Osteocyte (in vitro differentiated cells): Measurements from ENCODE around the gene PRDM2. TPM values are rescaled to one million over a fixed set of nuclear protein-coding genes. Genes with fewer than 3 reads are reported as not detected.

Experiments used
- DNase-seq: peaks from one replicate; pipeline ENCODE4 v3.0.0; 2021; ENCODE audit warnings: mixed read lengths; ENCODE audit not compliant: unreplicated experiment; ENCODE audit errors: extremely low spot score
- H3K27ac Mint-ChIP-seq: one replicate; pipeline ENCODE4 v1.8.0; 2021; ENCODE audit warnings: mild to moderate bottlenecking, mixed read lengths; ENCODE audit not compliant: unreplicated experiment
- H3K27me3 Mint-ChIP-seq: one replicate; pipeline ENCODE4 v1.8.0; 2021; ENCODE audit warnings: mixed read lengths; ENCODE audit not compliant: unreplicated experiment
- H3K36me3 Mint-ChIP-seq: one replicate; pipeline ENCODE4 v1.8.0; 2021; ENCODE audit warnings: mixed read lengths; ENCODE audit not compliant: unreplicated experiment
- H3K4me1 Mint-ChIP-seq: one replicate; pipeline ENCODE4 v1.8.0; 2021; ENCODE audit warnings: mixed read lengths; ENCODE audit not compliant: unreplicated experiment
- H3K4me3 Mint-ChIP-seq: one replicate; pipeline ENCODE4 v1.8.0; 2021; ENCODE audit warnings: mild to moderate bottlenecking, moderate library complexity, mixed read lengths; ENCODE audit not compliant: unreplicated experiment
- H3K9me3 Mint-ChIP-seq: one replicate; pipeline ENCODE4 v1.8.0; 2021; ENCODE audit warnings: mixed read lengths; ENCODE audit not compliant: unreplicated experiment
- long read RNA-seq: library from polyadenylated mRNA; unstranded; transcript quantifications from one replicate; pipeline ENCODE4 v2.0.0, GENCODE V29; 2021
- total RNA-seq: library from RNA; stranded (reverse); gene quantifications from 2 replicates; pipeline ENCODE4 v1.2.1, GENCODE V29; 2021
- TF ChIP-seq, protein P1 (sequence below): fragments of 200-600 bp; sonication (generic); IDR thresholded peaks from 2 replicates; pipeline ENCODE4 v1.5.0; 2021; ENCODE audit warnings: antibody characterized with exemption, mild to moderate bottlenecking, moderate library complexity

PRDM2 gene, protein sequence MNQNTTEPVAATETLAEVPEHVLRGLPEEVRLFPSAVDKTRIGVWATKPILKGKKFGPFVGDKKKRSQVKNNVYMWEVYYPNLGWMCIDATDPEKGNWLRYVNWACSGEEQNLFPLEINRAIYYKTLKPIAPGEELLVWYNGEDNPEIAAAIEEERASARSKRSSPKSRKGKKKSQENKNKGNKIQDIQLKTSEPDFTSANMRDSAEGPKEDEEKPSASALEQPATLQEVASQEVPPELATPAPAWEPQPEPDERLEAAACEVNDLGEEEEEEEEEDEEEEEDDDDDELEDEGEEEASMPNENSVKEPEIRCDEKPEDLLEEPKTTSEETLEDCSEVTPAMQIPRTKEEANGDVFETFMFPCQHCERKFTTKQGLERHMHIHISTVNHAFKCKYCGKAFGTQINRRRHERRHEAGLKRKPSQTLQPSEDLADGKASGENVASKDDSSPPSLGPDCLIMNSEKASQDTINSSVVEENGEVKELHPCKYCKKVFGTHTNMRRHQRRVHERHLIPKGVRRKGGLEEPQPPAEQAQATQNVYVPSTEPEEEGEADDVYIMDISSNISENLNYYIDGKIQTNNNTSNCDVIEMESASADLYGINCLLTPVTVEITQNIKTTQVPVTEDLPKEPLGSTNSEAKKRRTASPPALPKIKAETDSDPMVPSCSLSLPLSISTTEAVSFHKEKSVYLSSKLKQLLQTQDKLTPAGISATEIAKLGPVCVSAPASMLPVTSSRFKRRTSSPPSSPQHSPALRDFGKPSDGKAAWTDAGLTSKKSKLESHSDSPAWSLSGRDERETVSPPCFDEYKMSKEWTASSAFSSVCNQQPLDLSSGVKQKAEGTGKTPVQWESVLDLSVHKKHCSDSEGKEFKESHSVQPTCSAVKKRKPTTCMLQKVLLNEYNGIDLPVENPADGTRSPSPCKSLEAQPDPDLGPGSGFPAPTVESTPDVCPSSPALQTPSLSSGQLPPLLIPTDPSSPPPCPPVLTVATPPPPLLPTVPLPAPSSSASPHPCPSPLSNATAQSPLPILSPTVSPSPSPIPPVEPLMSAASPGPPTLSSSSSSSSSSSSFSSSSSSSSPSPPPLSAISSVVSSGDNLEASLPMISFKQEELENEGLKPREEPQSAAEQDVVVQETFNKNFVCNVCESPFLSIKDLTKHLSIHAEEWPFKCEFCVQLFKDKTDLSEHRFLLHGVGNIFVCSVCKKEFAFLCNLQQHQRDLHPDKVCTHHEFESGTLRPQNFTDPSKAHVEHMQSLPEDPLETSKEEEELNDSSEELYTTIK (N-terminal part only)
- total RNA-seq, result 51.7 and 52.0 TPM in 2 replicates
- long read RNA-seq, partial matches to known transcripts, result 25 of 33 reads
- long read RNA-seq, other reads (novel, unspliced or antisense), result 5 of 33 reads

DNA sequence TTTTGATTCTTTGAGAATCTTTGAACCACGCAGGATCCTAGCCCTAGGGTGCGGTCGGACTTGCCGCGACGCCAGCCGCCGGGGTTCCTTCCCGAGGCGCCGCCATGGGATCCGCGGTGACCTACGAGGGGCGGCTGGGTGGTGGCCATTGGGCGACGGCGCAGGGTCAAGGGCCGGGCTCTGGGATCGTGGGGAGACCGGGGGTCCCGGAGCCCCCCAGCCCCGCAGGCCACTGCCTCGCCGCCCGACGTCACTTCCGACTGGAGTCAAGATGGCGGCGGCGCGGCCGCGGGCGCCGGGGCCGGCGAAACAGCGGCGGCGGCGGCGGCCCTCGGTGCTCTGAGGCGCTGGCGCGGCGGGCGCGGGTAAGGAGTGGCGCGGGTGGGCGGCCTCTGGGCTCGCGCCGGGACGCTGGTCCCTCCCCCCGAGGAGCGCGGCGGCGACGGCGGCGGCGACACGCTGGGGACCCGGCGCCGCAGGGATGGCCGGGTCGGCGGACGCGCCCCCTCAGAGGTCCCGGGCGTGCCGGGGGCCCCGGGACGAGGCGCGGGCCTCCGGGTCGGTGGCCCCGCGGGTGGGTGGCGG lies at the start of gene PRDM2:
TSS of gene PRDM2 (plus strand) at position 253 of the 585 bp plus-strand sequence. CDS start 15,418 bp downstream, outside the sequence.
- peak within 1 kb of the TSS; percentile 83 for H3K27ac Mint-ChIP-seq
- H3K9me3 Mint-ChIP-seq, result peaks cover 15% of the 10 kb centered on the region
- TF ChIP-seq, protein P1, sequence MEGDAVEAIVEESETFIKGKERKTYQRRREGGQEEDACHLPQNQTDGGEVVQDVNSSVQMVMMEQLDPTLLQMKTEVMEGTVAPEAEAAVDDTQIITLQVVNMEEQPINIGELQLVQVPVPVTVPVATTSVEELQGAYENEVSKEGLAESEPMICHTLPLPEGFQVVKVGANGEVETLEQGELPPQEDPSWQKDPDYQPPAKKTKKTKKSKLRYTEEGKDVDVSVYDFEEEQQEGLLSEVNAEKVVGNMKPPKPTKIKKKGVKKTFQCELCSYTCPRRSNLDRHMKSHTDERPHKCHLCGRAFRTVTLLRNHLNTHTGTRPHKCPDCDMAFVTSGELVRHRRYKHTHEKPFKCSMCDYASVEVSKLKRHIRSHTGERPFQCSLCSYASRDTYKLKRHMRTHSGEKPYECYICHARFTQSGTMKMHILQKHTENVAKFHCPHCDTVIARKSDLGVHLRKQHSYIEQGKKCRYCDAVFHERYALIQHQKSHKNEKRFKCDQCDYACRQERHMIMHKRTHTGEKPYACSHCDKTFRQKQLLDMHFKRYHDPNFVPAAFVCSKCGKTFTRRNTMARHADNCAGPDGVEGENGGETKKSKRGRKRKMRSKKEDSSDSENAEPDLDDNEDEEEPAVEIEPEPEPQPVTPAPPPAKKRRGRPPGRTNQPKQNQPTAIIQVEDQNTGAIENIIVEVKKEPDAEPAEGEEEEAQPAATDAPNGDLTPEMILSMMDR, result no peak
- H3K4me3 Mint-ChIP-seq, result peak within 1 kb of the TSS; percentile 81
- DNase-seq, result peak; percentile 86
- peaks cover 18% of the 10 kb centered on the region for H3K4me1 Mint-ChIP-seq
- H3K36me3 Mint-ChIP-seq, result peaks cover 4% of the 10 kb centered on the region
- H3K27me3 Mint-ChIP-seq, result peaks cover 3% of the 10 kb centered on the region

DNA sequence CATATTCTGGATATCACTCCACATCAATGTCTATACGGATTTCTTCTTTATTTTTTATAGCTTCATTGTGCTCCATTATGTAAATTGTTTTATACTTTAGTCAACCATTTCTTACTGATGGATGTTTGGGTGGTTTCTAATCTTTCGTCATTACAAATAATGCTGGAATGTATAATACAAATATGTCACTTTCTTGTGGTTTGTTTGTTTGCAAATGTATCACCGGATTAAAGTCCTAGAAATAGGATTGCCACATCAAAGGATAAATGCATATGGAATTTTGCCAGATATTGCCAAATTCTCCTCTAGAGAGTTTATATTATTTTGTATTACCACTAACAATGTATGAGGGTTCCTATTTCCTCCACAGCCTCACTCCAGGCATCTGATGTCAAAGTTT lies 48.7 kb upstream of the PRDM2 start:
- no peak overlapping the region for H3K27ac Mint-ChIP-seq

GRCh38 chr1:13652238-13652637 lies 47.8 kb upstream of the PRDM2 start:
- H3K4me1 Mint-ChIP-seq, result no peaks in the 10 kb centered on the region
- no peaks in the 10 kb centered on the region for H3K36me3 Mint-ChIP-seq
- TF ChIP-seq, protein P1, result no peak

More for the DNA sequence above, 48.7 kb upstream of the PRDM2 start:
- Mint-ChIP-seq H3K4me3 (no peak overlapping the region), H3K27me3 (no peaks in the 10 kb centered on the region), H3K9me3 (peaks cover 3% of the 10 kb centered on the region), H3K4me1 (no peaks in the 10 kb centered on the region), H3K36me3 (no peaks in the 10 kb centered on the region)
- DNase-seq, result no peak
- TF ChIP-seq, protein P1, result no peak

DNA sequence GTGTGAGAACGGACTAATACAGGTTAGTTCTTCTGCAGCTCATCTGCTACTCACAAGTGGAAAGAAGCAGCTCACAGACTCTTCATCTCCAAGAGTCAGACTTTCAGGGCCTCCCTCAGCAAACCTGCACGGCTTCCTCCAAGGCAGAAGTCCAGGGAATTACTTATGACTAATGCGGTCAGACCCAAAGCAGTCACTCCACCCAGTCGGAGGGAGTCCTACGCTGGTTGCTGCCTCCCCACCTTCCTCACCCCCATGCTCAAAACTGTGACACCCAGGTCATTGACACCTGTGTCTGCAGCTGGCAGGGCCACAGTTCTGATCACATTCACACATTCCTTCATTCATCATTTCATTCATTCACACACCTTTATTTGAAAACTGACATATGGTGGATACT lies 38.4 kb upstream of the PRDM2 start:
- TF ChIP-seq, protein P1, result no peak
- Mint-ChIP-seq H3K4me1 (no peaks in the 10 kb centered on the region), H3K36me3 (no peaks in the 10 kb centered on the region), H3K27ac (no peak overlapping the region), H3K9me3 (peaks cover 3% of the 10 kb centered on the region), H3K4me3 (no peak overlapping the region), H3K27me3 (peaks cover 2% of the 10 kb centered on the region)
- DNase-seq, result no peak

More at GRCh38 chr1:13652238-13652637, 47.8 kb upstream of the PRDM2 start:
- Mint-ChIP-seq H3K9me3 (peaks cover 3% of the 10 kb centered on the region), H3K4me3 (no peak overlapping the region), H3K27ac (no peak overlapping the region), H3K27me3 (no peaks in the 10 kb centered on the region)
- DNase-seq, result no peak
